Testis (tissue), 2 donors: Measurements from ENCODE around the gene LZTS3.

Source experiments
- CTCF ChIP-seq, 3 experiments: fragments of 450-650 bp in 2 of 3; fragments of 200-600 bp in 1 of 3; sonication (generic) in 1 of 3; IDR thresholded peaks; one replicate each; pipeline ENCODE4 v1.5.1; 2016 to 2019; ENCODE audit warnings: antibody characterized with exemption in 3 of 3, mild to moderate bottlenecking in 2 of 3, moderate library complexity in 1 of 3
- POLR2A ChIP-seq: fragments of 450-650 bp; IDR thresholded peaks from one replicate; pipeline ENCODE4 v1.6.1; 2017; ENCODE audit warnings: antibody characterized with exemption, mild to moderate bottlenecking, moderate library complexity

- TF ChIP-seq CTCF (IDR thresholded peaks at IDR 0.05) (no peak), POLR2A (no peak)
Observed at GRCh38 chr20:3163099-3164042, 10.0 kb downstream of the LZTS3 start.
